ENCODE data around the gene FADS3.

Gene FADS3

GRCh38 chr11:61907871-61908729 lies 16.8 kb upstream of the FADS3 start:
- no peak overlapping the region for H3K4me3 ChIP-seq (ENCODE audit: low read depth, low read length)

GRCh38 chr11:61907282-61907681 lies 15.9 kb upstream of the FADS3 start:
- no peak overlapping the region for H3K4me3 ChIP-seq (ENCODE audit: low read depth, low read length)
- no peak for DNase-seq (ENCODE audit: low read depth)
- TF ChIP-seq, protein P1, sequence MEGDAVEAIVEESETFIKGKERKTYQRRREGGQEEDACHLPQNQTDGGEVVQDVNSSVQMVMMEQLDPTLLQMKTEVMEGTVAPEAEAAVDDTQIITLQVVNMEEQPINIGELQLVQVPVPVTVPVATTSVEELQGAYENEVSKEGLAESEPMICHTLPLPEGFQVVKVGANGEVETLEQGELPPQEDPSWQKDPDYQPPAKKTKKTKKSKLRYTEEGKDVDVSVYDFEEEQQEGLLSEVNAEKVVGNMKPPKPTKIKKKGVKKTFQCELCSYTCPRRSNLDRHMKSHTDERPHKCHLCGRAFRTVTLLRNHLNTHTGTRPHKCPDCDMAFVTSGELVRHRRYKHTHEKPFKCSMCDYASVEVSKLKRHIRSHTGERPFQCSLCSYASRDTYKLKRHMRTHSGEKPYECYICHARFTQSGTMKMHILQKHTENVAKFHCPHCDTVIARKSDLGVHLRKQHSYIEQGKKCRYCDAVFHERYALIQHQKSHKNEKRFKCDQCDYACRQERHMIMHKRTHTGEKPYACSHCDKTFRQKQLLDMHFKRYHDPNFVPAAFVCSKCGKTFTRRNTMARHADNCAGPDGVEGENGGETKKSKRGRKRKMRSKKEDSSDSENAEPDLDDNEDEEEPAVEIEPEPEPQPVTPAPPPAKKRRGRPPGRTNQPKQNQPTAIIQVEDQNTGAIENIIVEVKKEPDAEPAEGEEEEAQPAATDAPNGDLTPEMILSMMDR (conservative IDR thresholded peaks at IDR 0.05; ENCODE audit: low read depth, low read length) = no peak

More at GRCh38 chr11:61907871-61908729, 16.8 kb upstream of the FADS3 start:
- TF ChIP-seq, protein P1 (conservative IDR thresholded peaks at IDR 0.05; ENCODE audit: low read depth, low read length) = no peak
- DNase-seq (ENCODE audit: low read depth) = no peak

DNA sequence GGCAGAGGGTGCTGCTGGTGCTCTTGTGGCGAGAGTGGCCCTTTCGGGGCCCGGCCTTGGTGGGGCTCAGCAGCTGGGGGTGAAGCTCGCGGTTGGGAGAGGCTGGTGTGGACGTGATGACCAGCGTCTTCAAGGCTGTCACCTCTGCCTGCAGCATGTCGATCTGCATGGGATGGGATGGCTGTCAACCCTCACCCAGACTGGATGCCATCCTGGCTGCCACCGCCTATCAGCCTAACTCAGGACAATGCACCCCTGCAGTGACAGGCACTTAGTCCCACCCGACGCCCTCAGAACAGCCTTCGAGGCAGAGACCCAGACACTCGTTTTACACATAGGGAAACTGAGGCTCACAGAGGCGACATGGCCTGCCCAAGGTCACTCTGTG lies 15.2 kb upstream of the FADS3 start:
- TF ChIP-seq, protein P1 (conservative IDR thresholded peaks at IDR 0.05; ENCODE audit: low read depth, low read length) = no peak
- no peak overlapping the region for H3K4me3 ChIP-seq (ENCODE audit: low read depth, low read length)
- DNase-seq (ENCODE audit: low read depth) = no peak

GRCh38 chr11:61905801-61906521 lies 14.6 kb upstream of the FADS3 start:
- TF ChIP-seq, protein P1 (conservative IDR thresholded peaks at IDR 0.05; ENCODE audit: low read depth, low read length) = no peak
- no peak for DNase-seq (ENCODE audit: low read depth)
- no peak overlapping the region for H3K4me3 ChIP-seq (ENCODE audit: low read depth, low read length)

DNA sequence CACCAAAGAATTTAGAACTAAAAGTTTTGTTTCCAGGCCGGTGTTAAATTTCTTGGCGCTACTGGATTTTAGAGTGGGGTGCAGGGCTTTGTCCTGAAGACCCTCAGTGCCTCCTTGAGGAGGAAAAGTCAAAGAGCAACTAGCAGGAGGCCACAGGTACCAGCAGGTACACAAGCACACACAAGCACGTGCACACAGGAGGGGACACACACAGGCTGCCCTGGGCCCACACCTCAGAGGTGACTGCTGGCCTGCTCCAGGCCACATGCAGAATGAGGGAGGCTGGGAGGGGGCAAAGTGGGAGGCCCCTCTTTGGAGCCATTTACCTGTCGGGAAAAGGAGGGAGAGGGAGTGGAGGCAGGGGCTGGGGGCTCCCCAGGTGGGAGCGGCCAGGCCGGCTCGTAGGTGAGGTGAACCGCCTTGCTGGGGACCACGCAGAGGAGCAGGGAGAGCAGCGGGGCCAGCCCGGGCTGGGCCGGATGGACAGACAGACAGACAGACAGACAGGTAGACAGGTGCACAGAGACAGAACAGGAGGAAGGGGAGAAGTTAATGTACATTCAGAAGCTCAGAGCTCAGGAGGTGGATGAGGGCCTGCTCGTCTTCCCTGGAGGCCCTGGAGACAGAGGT lies 13.8 kb upstream of the FADS3 start:
- H3K4me3 ChIP-seq (ENCODE audit: low read depth, low read length) = no peak overlapping the region
- no peak for DNase-seq (ENCODE audit: low read depth)
- TF ChIP-seq, protein P1 (conservative IDR thresholded peaks at IDR 0.05; ENCODE audit: low read depth, low read length) = no peak

GRCh38 chr11:61904539-61905048 lies 13.2 kb upstream of the FADS3 start:
- DNase-seq (ENCODE audit: low read depth) = no peak
- TF ChIP-seq, protein P1 (conservative IDR thresholded peaks at IDR 0.05; ENCODE audit: low read depth, low read length) = no peak
- no peak overlapping the region for H3K4me3 ChIP-seq (ENCODE audit: low read depth, low read length)
